Thyroid gland (tissue), 4 donors: Measurements from ENCODE around the gene DDX18. TPM values are rescaled to one million over a fixed set of nuclear protein-coding genes. Genes with fewer than 3 reads are reported as not detected.

Source experiments
- DNase-seq, 2 donors: peaks; one replicate each; pipeline ENCODE4 v3.0.0-alpha.2; 2019
- H3K27ac ChIP-seq, 3 donors: fragments of 200-600 bp; sonication (generic); 1 replicate in 2 of 3; 2 replicates in 1 of 3; pipeline ENCODE4 v1.5.1; 2016 to 2019; ENCODE audit warnings: mild to moderate bottlenecking in 1 of 3, moderate library complexity in 1 of 3
- H3K27me3 ChIP-seq: fragments of 200-600 bp; sonication (generic); one replicate; pipeline ENCODE4 v1.5.1; 2019
- H3K36me3 ChIP-seq, 2 donors: fragments of 200-600 bp; sonication (generic); one replicate each; pipeline ENCODE4 v1.5.1; 2016 to 2019
- H3K4me1 ChIP-seq, 2 donors: fragments of 200-600 bp; sonication (generic); one replicate each; pipeline ENCODE4 v1.5.1; 2017 to 2019
- H3K4me3 ChIP-seq, 3 donors: fragments of 200-600 bp; sonication (generic); replicated peaks in 1 of 3; 1 replicate in 2 of 3; 2 replicates in 1 of 3; pipeline ENCODE4 v1.5.1; 2016; ENCODE audit warnings: mild to moderate bottlenecking in 1 of 3
- H3K9me3 ChIP-seq: fragments of 200-600 bp; sonication (generic); one replicate; pipeline ENCODE4 v1.5.1; 2017
- POLR2A ChIP-seq, 2 donors: fragments of 450-650 bp; IDR thresholded peaks; one replicate each; pipeline ENCODE4 v1.6.1; 2017; ENCODE audit warnings: antibody characterized with exemption in 2 of 2, mild to moderate bottlenecking in 2 of 2, moderate library complexity in 1 of 2
- WGBS, 2 donors: methylation state at CpG; one replicate each; pipeline ENCODE4 v1.1.5; 2017; 5-methylcytosine and 5-hydroxymethylcytosine counted together
- intact Hi-C: fragments of 100-400 bp; cut with DNase I; formaldehyde crosslinking; loops from one replicate; pipeline ENCODE4 v1.15.1; 2023
- total RNA-seq, 4 donors: library from RNA; depleted of rRNA; stranded (reverse); fragments of >200 nt; gene quantifications; one replicate each; pipeline ENCODE4 v1.2.3, GENCODE V29; 2016
- TF ChIP-seq, protein P1 (sequence below), 6 experiments: fragments of 200-600 bp in 3 of 6; fragments of 450-650 bp in 3 of 6; sonication (generic) in 3 of 6; IDR thresholded peaks; one replicate each; pipeline ENCODE4 v1.5.1; 2016 to 2019; ENCODE audit warnings: antibody characterized with exemption in 6 of 6, mild to moderate bottlenecking in 2 of 6, inconsistent platforms in 1 of 6, moderate library complexity in 1 of 6

DDX18 gene
- total RNA-seq = 10 to 100 TPM; 47.6 to 65.6 (median 49.0) TPM

- intact Hi-C loops = no loop called here
- 1 to 2% methylated on average over 54 to 57 of the region's 57 CpGs for WGBS, 2 donors
- TF ChIP-seq, protein P1, sequence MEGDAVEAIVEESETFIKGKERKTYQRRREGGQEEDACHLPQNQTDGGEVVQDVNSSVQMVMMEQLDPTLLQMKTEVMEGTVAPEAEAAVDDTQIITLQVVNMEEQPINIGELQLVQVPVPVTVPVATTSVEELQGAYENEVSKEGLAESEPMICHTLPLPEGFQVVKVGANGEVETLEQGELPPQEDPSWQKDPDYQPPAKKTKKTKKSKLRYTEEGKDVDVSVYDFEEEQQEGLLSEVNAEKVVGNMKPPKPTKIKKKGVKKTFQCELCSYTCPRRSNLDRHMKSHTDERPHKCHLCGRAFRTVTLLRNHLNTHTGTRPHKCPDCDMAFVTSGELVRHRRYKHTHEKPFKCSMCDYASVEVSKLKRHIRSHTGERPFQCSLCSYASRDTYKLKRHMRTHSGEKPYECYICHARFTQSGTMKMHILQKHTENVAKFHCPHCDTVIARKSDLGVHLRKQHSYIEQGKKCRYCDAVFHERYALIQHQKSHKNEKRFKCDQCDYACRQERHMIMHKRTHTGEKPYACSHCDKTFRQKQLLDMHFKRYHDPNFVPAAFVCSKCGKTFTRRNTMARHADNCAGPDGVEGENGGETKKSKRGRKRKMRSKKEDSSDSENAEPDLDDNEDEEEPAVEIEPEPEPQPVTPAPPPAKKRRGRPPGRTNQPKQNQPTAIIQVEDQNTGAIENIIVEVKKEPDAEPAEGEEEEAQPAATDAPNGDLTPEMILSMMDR (IDR thresholded peaks at IDR 0.05) = peak; percentile 78 to 100 (median 99)
- TF ChIP-seq POLR2A (IDR thresholded peaks at IDR 0.05) = peak in 1 of 2 donors; percentile 59
- peaks cover 10 to 17% of the 10 kb centered on the region in 2 donors for H3K4me1 ChIP-seq
- no peaks in the 10 kb centered on the region for H3K9me3 ChIP-seq
- peak within 1 kb of the TSS; percentile 53 to 89 (median 75) for H3K27ac ChIP-seq
- no peaks in the 10 kb centered on the region for H3K27me3 ChIP-seq
- H3K36me3 ChIP-seq = peaks cover 15 to 16% of the 10 kb centered on the region in 2 donors
- H3K4me3 ChIP-seq = peak within 1 kb of the TSS; percentile 43 to 88 (median 84)
- DNase-seq = peak; percentile 96 to 98
Observed at GRCh38 chr2:117814417-117815264, at the start of gene DDX18. DDX18 (plus strand) TSS chr2:117814691; CDS start chr2:117814778, 87 bp downstream.

- no peak for TF ChIP-seq POLR2A (IDR thresholded peaks at IDR 0.05)
- TF ChIP-seq, protein P1 (IDR thresholded peaks at IDR 0.05) = no peak
- no peak for DNase-seq
- intact Hi-C loops = no loop called here
Observed at GRCh38 chr2:117770730-117771129, 43.8 kb upstream of the DDX18 start.

DNA sequence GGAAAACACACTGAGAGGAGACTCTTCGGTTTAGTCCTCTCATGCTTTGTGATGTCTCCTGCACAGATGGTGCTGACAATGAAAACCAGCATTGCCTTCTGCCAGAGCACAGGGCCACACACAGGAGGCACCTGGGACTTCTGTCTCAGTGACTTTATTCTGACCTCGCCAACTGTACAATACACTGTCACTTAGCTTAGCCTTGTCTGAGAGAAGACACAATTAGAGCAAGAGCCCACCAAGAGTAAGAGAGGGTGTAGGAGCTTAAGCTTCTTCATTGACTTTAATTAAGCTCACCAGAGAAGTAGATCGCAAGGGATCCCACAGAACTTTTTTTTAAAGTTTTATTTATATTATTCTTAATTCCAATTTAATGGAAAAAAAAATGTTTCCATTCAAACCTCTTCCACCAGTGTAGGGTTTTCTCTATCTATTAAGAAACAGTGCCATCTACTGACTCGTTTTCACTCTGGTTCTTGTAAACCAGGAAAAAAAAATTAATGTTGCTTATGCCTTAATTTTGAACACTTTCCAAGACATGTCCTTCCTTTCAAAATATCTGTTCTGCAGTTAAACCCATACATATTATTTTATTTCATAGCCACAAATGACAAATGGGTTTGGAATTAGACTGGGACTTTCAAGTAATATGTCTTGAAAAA is 42.4 kb upstream of the DDX18 start:
- H3K27me3 ChIP-seq = no peaks in the 10 kb centered on the region
- no peaks in the 10 kb centered on the region for H3K9me3 ChIP-seq
- no peak for TF ChIP-seq POLR2A (IDR thresholded peaks at IDR 0.05)
- TF ChIP-seq, protein P1 (IDR thresholded peaks at IDR 0.05) = peak in 4 of 6 experiments; percentile 16 to 64 (median 50)
- WGBS, 2 donors = 42% methylated on average over 4 of the region's 4 CpGs
- no peak for DNase-seq
- no peak overlapping the region for H3K27ac ChIP-seq
- no peaks in the 10 kb centered on the region for H3K36me3 ChIP-seq
- H3K4me3 ChIP-seq = no peak overlapping the region
- H3K4me1 ChIP-seq = no peaks in the 10 kb centered on the region
- intact Hi-C loops = no loop called here

More at GRCh38 chr2:117770730-117771129, 43.8 kb upstream of the DDX18 start:
- 81 to 88% methylated on average over 1 of the region's 1 CpG for WGBS, 2 donors
- Histone ChIP-seq H3K4me1 (no peaks in the 10 kb centered on the region), H3K4me3 (no peak overlapping the region), H3K36me3 (no peaks in the 10 kb centered on the region), H3K9me3 (no peaks in the 10 kb centered on the region), H3K27ac (no peak overlapping the region), H3K27me3 (no peaks in the 10 kb centered on the region)

DNA sequence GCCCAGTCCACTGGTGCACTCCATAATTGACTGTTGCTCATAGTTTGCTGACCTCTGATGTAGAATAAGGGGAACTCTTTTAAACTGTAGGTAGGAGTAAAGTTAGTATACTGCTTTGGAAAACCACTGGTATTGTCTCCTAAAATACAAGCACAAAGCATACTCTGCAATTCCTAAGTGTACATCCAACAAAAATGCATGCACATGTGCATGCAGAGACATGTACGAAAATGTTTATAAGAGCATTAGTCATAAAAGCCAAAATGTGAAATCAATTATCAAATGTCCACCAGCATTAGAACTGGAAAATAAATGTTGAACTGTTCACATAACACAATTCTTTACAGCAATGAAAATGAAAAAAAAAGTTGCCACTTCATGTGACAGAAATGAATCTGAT is 39.8 kb upstream of the DDX18 start:
- no peak overlapping the region for H3K27ac ChIP-seq
- DNase-seq = no peak
- TF ChIP-seq, protein P1 (IDR thresholded peaks at IDR 0.05) = no peak
- TF ChIP-seq POLR2A (IDR thresholded peaks at IDR 0.05) = no peak
- intact Hi-C loops = no loop called here
- WGBS, 2 donors = 81 to 86% methylated on average over 1 of the region's 1 CpG
- no peaks in the 10 kb centered on the region for H3K4me1 ChIP-seq
- H3K9me3 ChIP-seq = no peaks in the 10 kb centered on the region
- no peaks in the 10 kb centered on the region for H3K36me3 ChIP-seq
- no peaks in the 10 kb centered on the region for H3K27me3 ChIP-seq
- no peak overlapping the region for H3K4me3 ChIP-seq
